Measurements from ENCODE around the gene SPDYE2B.
"Not testable (repeated sequence)": the region's sequence is repeated elsewhere in the genome, so short reads cannot be mapped to it uniquely, and the experiment has no call there.

SPDYE2B gene, protein sequence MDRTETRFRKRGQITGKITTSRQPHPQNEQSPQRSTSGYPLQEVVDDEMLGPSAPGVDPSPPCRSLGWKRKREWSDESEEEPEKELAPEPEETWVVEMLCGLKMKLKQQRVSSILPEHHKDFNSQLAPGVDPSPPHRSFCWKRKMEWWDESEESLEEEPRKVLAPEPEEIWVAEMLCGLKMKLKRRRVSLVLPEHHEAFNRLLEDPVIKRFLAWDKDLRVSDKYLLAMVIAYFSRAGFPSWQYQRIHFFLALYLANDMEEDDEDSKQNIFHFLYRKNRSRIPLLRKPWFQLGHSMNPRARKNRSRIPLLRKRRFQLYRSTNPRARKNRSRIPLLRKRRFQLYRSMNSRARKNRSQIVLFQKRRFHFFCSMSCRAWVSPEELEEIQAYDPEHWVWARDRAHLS

DNA sequence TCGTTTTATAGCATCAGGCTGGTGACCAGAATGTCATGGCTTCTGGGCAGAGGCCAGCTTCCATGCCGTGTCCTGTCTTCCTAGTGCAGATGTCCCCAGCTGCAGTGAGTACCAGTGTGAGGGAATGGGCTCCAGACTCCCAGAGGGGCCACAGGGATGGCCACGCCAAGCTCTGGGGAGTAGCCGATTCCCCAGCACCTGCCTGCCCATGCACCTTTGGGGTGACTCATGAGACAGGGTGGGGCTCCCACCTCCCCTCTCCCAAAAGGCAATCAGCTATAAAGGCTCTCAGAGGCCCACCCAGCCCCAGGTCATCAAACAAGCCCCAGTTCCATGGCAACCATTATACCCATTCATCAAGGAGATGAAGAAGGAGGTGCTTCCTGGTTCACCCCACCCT is at the start of gene SPDYE2B:
TSS of gene SPDYE2B (plus strand) at position 396 of the 400 bp plus-strand sequence. CDS start 2,030 bp downstream, outside the sequence.
- H3K27ac Mint-ChIP-seq; H3K4me3 Mint-ChIP-seq; H3K4me1 Mint-ChIP-seq (ENCODE audit: low read depth); H3K36me3 Mint-ChIP-seq (ENCODE audit: low read depth); DNase-seq; H3K27me3 Mint-ChIP-seq; H3K9me3 Mint-ChIP-seq: not testable (repeated sequence)

DNA sequence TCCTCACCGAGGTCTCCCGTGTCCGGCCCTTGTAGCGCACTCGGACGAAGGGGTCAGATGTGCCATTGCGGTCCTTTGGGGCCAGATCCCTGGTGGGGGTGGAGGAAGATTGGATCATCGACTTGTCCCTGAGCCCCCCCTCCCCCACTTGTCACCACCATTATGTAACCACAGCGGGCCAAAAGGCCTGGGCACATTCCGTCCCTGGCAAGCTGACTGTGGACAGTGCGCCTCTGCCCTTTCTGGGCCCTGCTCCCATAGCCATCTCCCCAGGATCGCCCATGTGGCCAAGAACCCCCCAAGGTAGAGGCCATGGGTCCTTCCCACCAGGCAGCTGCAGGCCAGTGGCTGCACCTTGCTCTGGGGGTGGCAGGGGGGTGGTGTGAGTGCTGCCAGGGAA is 47.8 kb upstream of the SPDYE2B start:
- H3K4me3 Mint-ChIP-seq; H3K27me3 Mint-ChIP-seq; H3K9me3 Mint-ChIP-seq; DNase-seq; H3K27ac Mint-ChIP-seq; H3K4me1 Mint-ChIP-seq (ENCODE audit: low read depth); H3K36me3 Mint-ChIP-seq (ENCODE audit: low read depth): not testable (repeated sequence)

DNA sequence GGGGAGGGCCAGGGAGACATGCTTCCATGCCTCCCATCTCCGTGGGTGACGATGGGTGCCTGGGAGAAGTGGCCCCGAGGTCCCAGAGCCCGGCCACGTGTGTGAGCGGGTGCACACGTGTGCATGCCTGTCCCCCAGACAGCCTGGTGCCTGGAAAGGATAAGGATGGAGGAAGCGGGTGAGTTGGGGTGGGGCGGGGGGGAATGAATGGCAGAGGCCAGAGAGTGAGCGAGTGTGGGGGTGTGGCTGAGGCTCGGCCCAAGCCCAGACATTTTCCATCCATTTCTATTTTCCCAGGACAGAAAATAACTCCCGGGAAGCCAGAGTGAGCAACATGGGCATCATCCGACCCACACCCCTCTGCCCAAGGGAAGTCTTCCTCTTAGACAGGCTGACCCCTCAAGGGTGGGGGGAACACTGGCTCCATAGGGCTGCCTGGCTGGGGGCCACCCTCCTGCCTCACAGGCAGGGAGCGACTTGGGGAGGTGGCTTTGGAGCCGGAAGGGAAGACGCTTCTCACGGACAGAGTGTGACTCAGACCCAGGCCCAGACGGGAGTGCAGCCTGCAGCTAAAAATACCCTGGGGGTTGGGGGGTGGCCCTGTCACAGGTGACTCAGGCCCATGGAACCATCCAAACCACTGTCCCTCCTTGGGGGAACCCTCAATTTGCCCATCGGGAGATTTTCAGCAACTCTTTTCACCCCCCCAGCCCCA is 45.5 kb upstream of the SPDYE2B start:
- not testable (repeated sequence) for H3K36me3 Mint-ChIP-seq (ENCODE audit: low read depth); H3K27ac Mint-ChIP-seq; H3K4me3 Mint-ChIP-seq; H3K4me1 Mint-ChIP-seq (ENCODE audit: low read depth); DNase-seq; H3K27me3 Mint-ChIP-seq; H3K9me3 Mint-ChIP-seq

DNA sequence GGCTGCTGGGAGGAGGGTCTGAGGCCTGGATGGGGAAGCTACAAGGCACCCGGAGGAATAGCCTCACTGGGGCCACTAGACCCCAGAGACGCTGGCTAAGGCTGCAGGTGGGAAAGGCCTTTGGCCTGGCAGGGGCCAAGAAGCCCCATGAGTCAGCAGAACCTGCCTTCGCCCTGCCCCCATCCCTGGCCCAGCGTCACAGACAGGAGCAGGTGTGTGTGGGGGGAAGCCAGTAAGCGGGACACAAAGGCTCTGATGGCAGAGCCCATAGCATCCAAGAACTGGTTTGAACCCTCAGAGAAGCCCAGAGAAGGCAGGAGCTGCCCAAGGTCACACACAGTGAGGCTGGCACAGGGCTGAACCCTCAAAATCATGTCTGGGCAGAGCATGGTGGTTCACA is 43.3 kb upstream of the SPDYE2B start:
- not testable (repeated sequence) for H3K27ac Mint-ChIP-seq; H3K36me3 Mint-ChIP-seq (ENCODE audit: low read depth)

DNA sequence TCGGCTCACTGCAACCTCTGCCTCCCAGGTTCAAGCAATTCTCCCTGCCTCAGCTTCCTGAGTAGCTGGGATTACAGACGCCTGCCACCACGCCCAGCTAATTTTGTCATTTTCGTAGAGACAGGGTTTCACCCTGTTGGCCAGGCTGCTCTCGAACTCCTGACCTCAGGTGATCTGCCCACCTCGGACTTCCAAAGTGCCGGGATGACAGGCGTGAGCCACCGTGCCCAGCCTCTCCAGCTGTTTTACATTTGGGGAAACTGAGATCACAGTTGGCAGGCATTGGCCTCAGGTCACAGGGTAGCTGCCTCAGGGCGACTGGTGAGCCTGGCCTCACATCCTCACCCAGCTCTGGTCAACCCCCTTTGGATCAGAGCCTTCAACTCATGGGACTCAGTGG is 40.4 kb upstream of the SPDYE2B start:
- DNase-seq; H3K27ac Mint-ChIP-seq; H3K4me1 Mint-ChIP-seq (ENCODE audit: low read depth); H3K27me3 Mint-ChIP-seq; H3K4me3 Mint-ChIP-seq; H3K9me3 Mint-ChIP-seq; H3K36me3 Mint-ChIP-seq (ENCODE audit: low read depth): not testable (repeated sequence)

More for the DNA sequence above, 43.3 kb upstream of the SPDYE2B start:
- not testable (repeated sequence) for DNase-seq; H3K9me3 Mint-ChIP-seq; H3K4me1 Mint-ChIP-seq (ENCODE audit: low read depth); H3K27me3 Mint-ChIP-seq; H3K4me3 Mint-ChIP-seq

DNA sequence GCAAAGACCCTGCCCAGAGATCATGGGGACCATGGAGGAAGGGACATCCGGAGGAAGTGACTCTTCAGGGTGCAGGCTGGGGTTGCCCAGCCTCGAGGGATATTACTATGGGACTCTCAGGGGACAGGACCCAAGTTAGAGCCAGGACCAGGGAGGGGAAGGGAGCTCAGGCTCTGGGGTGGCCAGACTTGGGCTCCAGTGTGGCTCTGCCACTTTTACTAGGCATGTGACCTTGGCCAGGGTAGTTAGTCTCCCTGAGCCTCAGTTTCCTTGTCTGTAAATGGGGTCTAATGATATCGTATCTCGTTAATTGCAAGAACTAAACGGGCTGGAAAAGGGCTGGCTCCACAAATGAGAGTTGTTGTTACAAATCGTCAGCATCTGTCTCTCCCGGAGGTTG is 39.7 kb upstream of the SPDYE2B start:
- not testable (repeated sequence) for H3K9me3 Mint-ChIP-seq; H3K36me3 Mint-ChIP-seq (ENCODE audit: low read depth); DNase-seq; H3K4me3 Mint-ChIP-seq; H3K4me1 Mint-ChIP-seq (ENCODE audit: low read depth); H3K27me3 Mint-ChIP-seq; H3K27ac Mint-ChIP-seq

DNA sequence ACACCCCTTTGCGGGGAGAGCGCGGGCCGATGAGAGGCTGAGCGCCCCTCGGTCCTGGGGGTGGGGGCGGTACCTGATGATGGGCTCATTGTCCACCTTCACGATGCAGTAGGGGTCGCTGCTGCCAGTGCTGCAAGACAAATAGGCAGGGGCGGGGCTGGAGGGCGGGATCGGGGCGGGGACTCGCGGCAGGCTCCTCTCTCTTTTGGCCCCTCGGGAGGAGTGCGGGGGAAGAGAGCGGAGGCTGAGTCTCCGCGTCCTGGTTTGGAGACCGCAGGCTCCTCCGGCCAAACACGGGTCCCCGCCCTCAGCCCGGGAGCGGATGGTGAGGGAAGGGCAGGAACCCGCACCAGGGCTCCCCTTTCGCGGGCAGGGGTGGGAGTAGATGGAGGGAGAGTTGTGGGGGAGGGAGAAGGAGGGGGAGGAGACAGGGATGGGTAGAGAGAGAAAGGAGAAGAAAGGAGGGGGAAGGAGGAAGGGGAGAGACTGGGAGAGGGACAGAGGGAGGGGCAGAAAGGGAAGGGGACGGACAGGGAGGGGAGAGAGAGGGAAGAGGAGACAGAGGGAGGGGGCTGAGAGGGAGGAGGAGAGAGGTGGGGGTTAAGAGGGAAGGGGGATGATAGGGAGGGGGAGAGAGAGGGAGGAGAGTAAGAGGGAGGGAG is 39.0 kb upstream of the SPDYE2B start:
- not testable (repeated sequence) for H3K4me1 Mint-ChIP-seq (ENCODE audit: low read depth); H3K36me3 Mint-ChIP-seq (ENCODE audit: low read depth); H3K4me3 Mint-ChIP-seq; H3K27ac Mint-ChIP-seq; H3K9me3 Mint-ChIP-seq; DNase-seq; H3K27me3 Mint-ChIP-seq

DNA sequence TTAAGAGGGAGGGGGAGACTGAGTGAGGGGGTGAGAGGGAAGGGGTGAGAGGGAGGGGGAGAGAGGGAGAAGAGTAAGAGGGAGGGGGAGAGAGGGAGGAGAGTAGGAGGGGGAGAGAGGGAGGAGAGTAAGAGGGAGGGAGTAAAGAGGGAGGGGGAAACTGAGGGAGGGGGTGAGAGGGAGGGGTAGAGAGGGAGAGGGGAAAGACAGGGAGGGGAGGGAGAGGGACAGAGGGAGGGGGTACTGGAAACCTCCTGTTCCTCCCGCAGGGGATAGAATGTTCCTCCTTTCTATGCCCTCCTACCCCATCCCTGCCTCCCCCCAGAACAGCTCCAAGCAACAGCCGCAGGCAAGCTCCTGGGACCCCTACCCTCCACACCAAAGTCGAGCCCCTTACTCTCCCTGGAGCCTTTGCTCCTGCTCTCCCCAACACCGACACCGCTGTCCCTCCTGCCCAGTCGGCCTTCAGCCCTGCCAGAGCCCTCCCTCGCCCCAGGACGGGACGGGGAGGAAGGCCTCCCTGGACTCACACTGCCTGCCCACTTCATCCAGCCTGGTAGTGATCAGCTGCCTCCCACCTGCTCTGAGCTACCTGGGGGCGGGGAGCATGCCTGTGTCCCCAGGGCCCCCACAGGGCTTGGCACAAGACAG is 38.3 kb upstream of the SPDYE2B start:
- not testable (repeated sequence) for H3K4me3 Mint-ChIP-seq; H3K4me1 Mint-ChIP-seq (ENCODE audit: low read depth); DNase-seq; H3K27me3 Mint-ChIP-seq; H3K36me3 Mint-ChIP-seq (ENCODE audit: low read depth); H3K9me3 Mint-ChIP-seq; H3K27ac Mint-ChIP-seq

DNA sequence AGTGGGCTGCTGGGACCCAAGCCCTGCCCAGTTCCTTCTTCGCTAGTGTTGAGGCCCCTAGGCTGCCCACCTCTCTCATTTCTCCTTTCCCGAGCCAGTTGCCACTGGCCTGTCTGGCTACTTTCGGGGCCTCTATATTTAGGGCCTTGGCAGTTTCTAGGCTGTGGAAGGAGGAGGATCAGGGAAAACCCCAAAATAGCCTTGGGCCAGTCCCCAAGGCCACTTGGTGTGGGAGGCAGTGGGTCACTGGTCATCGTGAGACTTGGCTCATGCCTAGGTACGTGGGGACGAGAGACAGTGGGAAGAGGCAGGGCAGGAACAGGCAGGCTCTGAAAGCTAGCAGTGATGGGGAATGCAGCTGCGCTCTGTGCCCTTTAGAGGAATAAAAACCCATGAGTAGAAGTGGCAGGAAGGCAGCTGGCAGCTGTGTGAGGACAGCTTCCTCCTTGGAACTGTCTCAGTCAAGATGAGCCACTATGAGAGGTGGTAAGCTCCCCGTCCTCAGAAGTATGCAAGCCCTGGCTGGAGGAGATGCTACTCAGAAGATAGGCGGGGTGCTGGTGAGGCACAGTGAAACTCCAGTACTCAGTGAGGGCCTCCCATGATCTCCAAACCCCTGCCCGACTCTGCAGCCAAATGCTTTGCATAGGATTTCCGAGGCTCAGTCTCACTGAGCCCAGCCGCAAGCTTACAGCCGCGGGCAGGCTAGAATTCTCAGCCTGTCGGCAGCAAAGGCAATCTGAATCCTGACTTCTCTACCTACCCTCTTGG is 36.4 kb upstream of the SPDYE2B start:
- H3K4me3 Mint-ChIP-seq, DNase-seq, H3K9me3 Mint-ChIP-seq: not testable (repeated sequence)

DNA sequence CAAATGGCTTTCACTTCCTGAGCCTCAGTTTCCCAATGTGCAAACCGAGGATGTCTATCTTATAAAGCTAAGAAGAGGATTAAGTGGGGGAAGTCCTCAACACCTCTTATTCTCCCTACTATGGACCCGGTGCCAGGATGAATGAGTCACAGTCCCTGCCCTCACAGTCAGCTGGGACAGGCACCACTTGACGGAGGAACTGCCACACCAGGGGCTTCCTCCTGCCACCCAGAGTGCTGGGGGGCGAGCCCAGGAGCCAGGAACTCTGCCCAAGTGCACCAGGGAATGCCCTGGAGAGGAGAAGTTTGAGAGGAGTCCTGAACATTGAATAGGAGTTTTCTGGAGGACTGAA is 35.8 kb upstream of the SPDYE2B start:
- H3K27me3 Mint-ChIP-seq; DNase-seq; H3K36me3 Mint-ChIP-seq (ENCODE audit: low read depth); H3K4me1 Mint-ChIP-seq (ENCODE audit: low read depth); H3K27ac Mint-ChIP-seq; H3K4me3 Mint-ChIP-seq; H3K9me3 Mint-ChIP-seq: not testable (repeated sequence)

More for the DNA sequence above, 36.4 kb upstream of the SPDYE2B start:
- not testable (repeated sequence) for H3K36me3 Mint-ChIP-seq (ENCODE audit: low read depth); H3K27me3 Mint-ChIP-seq; H3K4me1 Mint-ChIP-seq (ENCODE audit: low read depth); H3K27ac Mint-ChIP-seq

DNA sequence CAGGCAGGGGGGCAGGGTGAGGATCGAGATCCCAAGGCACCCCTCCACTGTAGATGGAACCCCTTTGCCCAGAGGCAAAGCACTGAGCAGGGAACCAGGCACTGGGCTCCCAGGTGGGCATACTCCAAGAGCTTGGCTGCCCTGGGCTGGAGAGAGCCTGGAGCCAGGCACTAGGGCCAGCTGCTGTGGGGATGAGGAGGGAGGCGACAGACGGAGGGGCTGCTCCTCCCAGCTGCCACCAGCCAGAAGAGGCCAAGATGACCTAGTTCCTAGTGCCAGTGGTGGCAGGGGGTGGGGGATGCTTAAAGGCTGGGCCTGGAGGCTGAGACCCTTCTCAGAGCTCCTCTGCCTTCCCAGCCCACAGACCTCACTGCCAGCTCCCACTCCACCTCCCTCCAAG is 35.2 kb upstream of the SPDYE2B start:
- H3K9me3 Mint-ChIP-seq; H3K4me1 Mint-ChIP-seq (ENCODE audit: low read depth); H3K27ac Mint-ChIP-seq; H3K4me3 Mint-ChIP-seq; H3K36me3 Mint-ChIP-seq (ENCODE audit: low read depth); H3K27me3 Mint-ChIP-seq; DNase-seq: not testable (repeated sequence)

DNA sequence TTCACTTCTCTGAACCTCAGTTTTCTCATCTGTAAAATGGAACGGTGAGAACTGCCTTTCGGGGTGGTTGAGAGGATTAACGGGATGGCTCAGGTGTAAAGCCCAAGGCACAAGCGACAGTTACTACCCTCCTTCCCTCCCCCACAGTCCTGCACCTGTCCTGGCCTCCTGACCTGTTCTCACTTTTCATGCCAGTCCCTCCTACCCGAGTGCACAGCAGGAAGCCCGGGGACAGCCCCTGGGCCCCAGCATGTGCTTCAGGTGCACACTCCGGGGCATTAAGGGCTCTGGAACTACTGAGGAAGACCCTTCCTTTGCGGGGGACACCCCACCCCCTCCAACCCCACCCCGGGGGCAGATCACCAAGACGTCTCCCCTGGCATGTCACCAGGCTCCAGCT is 34.2 kb upstream of the SPDYE2B start:
- not testable (repeated sequence) for H3K4me3 Mint-ChIP-seq; H3K4me1 Mint-ChIP-seq (ENCODE audit: low read depth); H3K36me3 Mint-ChIP-seq (ENCODE audit: low read depth); DNase-seq; H3K9me3 Mint-ChIP-seq; H3K27ac Mint-ChIP-seq; H3K27me3 Mint-ChIP-seq

DNA sequence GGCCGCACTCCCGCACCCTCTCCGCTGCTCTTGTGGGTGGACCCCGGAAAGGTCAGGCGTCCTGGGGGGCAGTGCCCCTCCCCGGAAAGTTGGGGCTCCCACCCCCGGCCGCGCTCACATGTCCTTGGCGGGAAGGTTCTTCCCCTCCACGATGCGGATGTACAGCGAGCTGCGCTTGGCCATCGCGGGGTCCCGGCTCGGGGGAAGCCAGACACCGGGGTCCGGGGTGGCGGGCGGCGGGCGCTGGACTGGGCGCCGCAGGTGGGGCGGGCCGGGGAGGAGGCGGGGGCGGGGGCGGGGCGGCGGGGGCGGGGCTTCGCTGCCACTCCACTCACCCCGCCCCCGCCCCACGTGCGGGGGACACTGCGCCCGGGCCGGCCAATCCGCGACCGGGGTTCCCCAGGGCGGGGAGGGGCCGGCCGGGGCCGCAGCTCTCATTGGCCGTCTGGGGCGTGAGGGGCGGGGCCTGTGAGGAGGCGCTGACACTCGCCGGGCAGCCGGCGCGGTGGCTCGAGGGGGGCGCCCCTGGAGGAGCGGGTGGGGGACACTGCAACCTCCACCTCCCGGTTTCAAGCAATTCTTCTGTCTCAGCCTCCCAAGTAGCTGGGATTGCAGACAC is 33.5 kb upstream of the SPDYE2B start, which contains the start of gene RASA4:
TSS of gene RASA4 (minus strand) at position 250 of the 619 bp plus-strand sequence. CDS start at position 183, 67 bp downstream.
- H3K4me3 Mint-ChIP-seq; H3K27me3 Mint-ChIP-seq; H3K27ac Mint-ChIP-seq; H3K36me3 Mint-ChIP-seq (ENCODE audit: low read depth); H3K4me1 Mint-ChIP-seq (ENCODE audit: low read depth); H3K9me3 Mint-ChIP-seq: not testable (repeated sequence)
- DNase-seq = peak; percentile 62

DNA sequence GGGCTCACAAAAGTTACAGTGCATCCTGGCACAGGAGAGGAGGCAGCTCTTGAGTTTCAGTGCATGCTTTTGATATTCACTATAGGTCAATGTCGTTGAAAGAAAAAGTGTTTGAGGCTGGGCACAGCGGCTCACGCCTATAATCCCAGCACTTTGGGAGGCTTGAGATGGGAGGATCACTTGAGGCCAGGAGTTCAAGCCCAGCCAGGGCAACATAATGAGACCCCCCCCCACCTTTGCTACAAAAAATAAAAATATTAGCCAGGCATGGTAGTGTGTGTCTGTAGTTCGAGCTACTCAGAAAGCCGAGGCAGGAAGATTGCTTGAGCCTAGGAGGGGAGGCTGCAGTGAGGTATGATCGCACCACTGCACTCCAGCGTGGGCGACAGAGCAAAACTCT is 32.0 kb upstream of the SPDYE2B start:
- H3K4me1 Mint-ChIP-seq (ENCODE audit: low read depth); H3K27ac Mint-ChIP-seq; H3K36me3 Mint-ChIP-seq (ENCODE audit: low read depth); DNase-seq; H3K9me3 Mint-ChIP-seq; H3K27me3 Mint-ChIP-seq; H3K4me3 Mint-ChIP-seq: not testable (repeated sequence)
